Keratinocyte (primary cell): ENCODE data around the gene FAM3A. TPM values are rescaled to one million over a fixed set of nuclear protein-coding genes. Genes with fewer than 3 reads are reported as not detected.

Source experiments
- DNase-seq: peaks from one replicate; pipeline ENCODE4 v3.0.0-alpha.2; 2011; ENCODE audit warnings: low read depth, missing footprints, low spot score
- FAIRE-seq: peaks from 2 replicates; lab custom pipeline; 2011; peaks lifted over from hg19 to GRCh38; lab: Jason Lieb, UNC
- H2AFZ ChIP-seq: 2 replicates; pipeline ENCODE4 v1.6.0; 2012; ENCODE audit warnings: low read length, control low read depth, inconsistent platforms; ENCODE audit not compliant: control insufficient read depth
- H3K27ac ChIP-seq: 2 replicates; pipeline ENCODE4 v1.5.1; 2011; ENCODE audit warnings: low read length; ENCODE audit not compliant: control insufficient read depth, insufficient read depth
- H3K27me3 ChIP-seq: 3 replicates; pipeline ENCODE4 v1.6.0; 2011; ENCODE audit warnings: low read length; ENCODE audit not compliant: control insufficient read depth, insufficient read depth; ENCODE audit errors: extremely low read depth
- H3K36me3 ChIP-seq, 2 experiments: 2 replicates in 1 of 2; 3 replicates in 1 of 2; pipeline ENCODE4 v1.5.1; 2011; ENCODE audit warnings: low read length in 2 of 2, mild to moderate bottlenecking in 1 of 2; ENCODE audit not compliant: control insufficient read depth in 2 of 2, insufficient read depth in 2 of 2; ENCODE audit errors: extremely low read depth in 1 of 2
- H3K4me1 ChIP-seq: 3 replicates; pipeline ENCODE4 v1.5.1; 2011; ENCODE audit warnings: low read length; ENCODE audit not compliant: control insufficient read depth, insufficient read depth; ENCODE audit errors: extremely low read depth
- H3K4me2 ChIP-seq: 3 replicates; pipeline ENCODE4 v1.6.0; 2011; ENCODE audit warnings: low read depth, low read length; ENCODE audit not compliant: control insufficient read depth, insufficient read depth; ENCODE audit errors: extremely low read depth
- H3K4me3 ChIP-seq, 3 experiments: fragments of 200-600 bp in 1 of 3; sonication (generic) in 1 of 3; 2 replicates in 2 of 3; 3 replicates in 1 of 3; pipeline ENCODE4 v1.5.1; 2011 to 2016; ENCODE audit warnings: low read length in 3 of 3, mild to moderate bottlenecking in 3 of 3, control low read depth in 2 of 3, inconsistent platforms in 1 of 3, low read depth in 1 of 3, mixed read lengths in 1 of 3, mixed run types in 1 of 3, moderate library complexity in 1 of 3; ENCODE audit not compliant: control insufficient read depth in 2 of 3, insufficient read depth in 2 of 3; ENCODE audit errors: extremely low read depth in 1 of 3
- H3K79me2 ChIP-seq: 2 replicates; pipeline ENCODE4 v1.6.0; 2012; ENCODE audit warnings: low read length; ENCODE audit not compliant: control insufficient read depth, insufficient read depth
- H3K9ac ChIP-seq: 3 replicates; pipeline ENCODE4 v1.6.0; 2011; ENCODE audit warnings: low read length; ENCODE audit not compliant: control insufficient read depth, insufficient read depth; ENCODE audit errors: extremely low read depth
- H3K9me1 ChIP-seq: 3 replicates; pipeline ENCODE4 v1.6.0; 2011; ENCODE audit warnings: low read length; ENCODE audit not compliant: control insufficient read depth, insufficient read depth; ENCODE audit errors: extremely low read depth
- H3K9me3 ChIP-seq: 2 replicates; pipeline ENCODE4 v1.5.1; 2012; ENCODE audit warnings: low read depth, low read length; ENCODE audit not compliant: control insufficient read depth
- H4K20me1 ChIP-seq: 3 replicates; pipeline ENCODE4 v1.6.0; 2011; ENCODE audit warnings: low read length; ENCODE audit not compliant: control insufficient read depth, insufficient read depth; ENCODE audit errors: extremely low read depth
- CTCF ChIP-seq, 3 experiments: IDR thresholded peaks in 1 of 3; conservative IDR thresholded peaks in 1 of 3; optimal IDR thresholded peaks in 1 of 3; 2 replicates in 2 of 3; 3 replicates in 1 of 3; pipeline versions ENCODE3 to v1.5.1; 2011; ENCODE audit warnings: low read length in 3 of 3, mild to moderate bottlenecking in 3 of 3, moderate library complexity in 2 of 3, control low read depth in 1 of 3, inconsistent platforms in 1 of 3; ENCODE audit not compliant: insufficient read depth in 2 of 3; ENCODE audit errors: extremely low read depth in 1 of 3
- EZH2 ChIP-seq: IDR thresholded peaks from one replicate; pipeline ENCODE4 v1.6.1; 2012; ENCODE audit warnings: inconsistent platforms, mild to moderate bottlenecking, low read length, moderate library complexity
- dilution Hi-C: fragments of 300-500 bp; cut with MboI; formaldehyde crosslinking; loops from one replicate; pipeline ENCODE4 v1.7.0; 2020; ENCODE audit warnings: low sequenced_read_pairs; ENCODE audit not compliant: extremely low pct_ligation_motif_present
- polyA plus RNA-seq, 5 experiments: library from polyadenylated mRNA; depleted of rRNA in 3 of 5; stranded (reverse) in 3 of 5; stranded (forward) in 1 of 5; unstranded in 1 of 5; fragments of >200 nt; gene quantifications; 1 replicate in 1 of 5; 2 replicates in 3 of 5; 3 replicates in 1 of 5; pipeline versions ENCODE4 v1.2.1 to v1.2.3, GENCODE V29; 2011 to 2012; ENCODE audit warnings: missing spikeins in 2 of 5, low read depth in 1 of 5, low replicate concordance in 1 of 5

FAM3A gene
- polyA plus RNA-seq, 1 donor (not counting 4 experiments of a cell fraction or from before 2014, with no cell fraction given) = 15.8 TPM

- Histone ChIP-seq H3K9me1 (no peaks in the 10 kb centered on the region), H3K36me3 (peaks cover 0 to 3% of the 10 kb centered on the region in 2 experiments), H3K4me3 (no peak overlapping the region), H3K9ac (no peak overlapping the region), H4K20me1 (no peaks in the 10 kb centered on the region), H3K27ac (no peak overlapping the region), H3K4me1 (peaks cover 4% of the 10 kb centered on the region), H3K79me2 (peaks cover 8% of the 10 kb centered on the region), H3K27me3 (no peaks in the 10 kb centered on the region), H3K4me2 (no peak overlapping the region), H3K9me3 (no peaks in the 10 kb centered on the region), H2AFZ (no peak overlapping the region)
- dilution Hi-C loops = no loop called here
- peak in 2 of 3 experiments; percentile 24 to 49 for TF ChIP-seq CTCF (optimal IDR thresholded peaks at IDR 0.05 in 1 of 3, IDR thresholded peaks at IDR 0.05 in 1 of 3, conservative IDR thresholded peaks at IDR 0.05 in 1 of 3; ENCODE audit: extremely low read depth in 1 of 3, insufficient read depth in 2 of 3, low read length in 3 of 3)
- no peak for TF ChIP-seq EZH2
- FAIRE-seq (no peak), DNase-seq (no peak)
Measured at GRCh38 chrX:154460326-154460725, 55.7 kb downstream of the FAM3A start.

- no peaks in the 10 kb centered on the region for H3K9me3 ChIP-seq
- H3K79me2 ChIP-seq = peaks cover 8% of the 10 kb centered on the region
- H3K36me3 ChIP-seq = peaks cover 0 to 3% of the 10 kb centered on the region in 2 experiments
- peak overlapping the region; percentile 66 for H3K4me2 ChIP-seq
- H3K9ac ChIP-seq = no peak overlapping the region
- no peaks in the 10 kb centered on the region for H3K9me1 ChIP-seq
- H3K4me1 ChIP-seq = peaks cover 4% of the 10 kb centered on the region
- H3K27ac ChIP-seq = no peak overlapping the region
- dilution Hi-C loops = no loop called here
- no peak overlapping the region for H2AFZ ChIP-seq
- H4K20me1 ChIP-seq = no peaks in the 10 kb centered on the region
- H3K27me3 ChIP-seq = no peaks in the 10 kb centered on the region
- DNase-seq (no peak), FAIRE-seq (no peak)
- H3K4me3 ChIP-seq = peak overlapping the region in 1 of 3 experiments; percentile 48
- TF ChIP-seq CTCF (optimal IDR thresholded peaks at IDR 0.05 in 1 of 3, IDR thresholded peaks at IDR 0.05 in 1 of 3, conservative IDR thresholded peaks at IDR 0.05 in 1 of 3; ENCODE audit: extremely low read depth in 1 of 3, insufficient read depth in 2 of 3, low read length in 3 of 3) (no peak), EZH2 (no peak)
Measured at GRCh38 chrX:154459832-154460231, 56.2 kb downstream of the FAM3A start.
